MV-4-11 (cell line): Measurements from ENCODE around the gene FES.

Source experiments
- DNase-seq: peaks from one replicate; lab custom pipeline; 2025; lab: John Stamatoyannopoulos, UW

The FES gene

DNA sequence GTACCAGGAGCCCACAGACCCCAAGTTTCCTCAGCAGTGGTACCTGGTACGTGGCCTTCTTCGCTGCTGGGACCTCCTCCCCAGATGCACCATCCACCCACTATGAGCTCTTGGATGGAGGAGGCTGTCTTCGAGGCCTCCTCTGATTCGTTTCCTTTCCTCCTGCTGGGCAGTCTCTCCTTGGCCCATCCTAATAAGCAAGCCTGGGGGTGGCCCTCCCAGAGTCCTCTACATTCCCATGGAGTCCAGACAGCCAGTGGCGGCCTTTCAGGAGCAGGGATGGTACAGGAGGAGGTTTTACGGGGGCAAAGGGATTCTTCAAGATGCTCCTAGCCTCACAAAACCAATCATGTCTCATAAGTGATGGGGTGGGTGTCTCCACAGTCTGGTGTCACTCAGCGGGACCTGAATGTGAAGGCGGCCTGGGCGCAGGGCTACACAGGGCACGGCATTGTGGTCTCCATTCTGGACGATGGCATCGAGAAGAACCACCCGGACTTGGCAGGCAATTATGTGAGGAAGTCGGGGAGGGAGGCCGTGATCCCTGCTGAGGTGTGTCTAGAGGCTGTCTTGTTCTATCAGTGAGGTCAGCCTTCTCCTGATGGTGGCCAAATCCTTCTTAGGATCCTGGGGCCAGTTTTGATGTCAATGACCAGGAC, 7.7 kb upstream of the FES start:
- DNase-seq = no peak

- DNase-seq = no peak
Measured at GRCh38 chr15:90877315-90877714, 7.0 kb upstream of the FES start.

- DNase-seq = no peak
Measured at GRCh38 chr15:90877996-90878395, 6.3 kb upstream of the FES start.

GRCh38 chr15:90878660-90879059, 5.6 kb upstream of the FES start:
- no peak for DNase-seq

DNA sequence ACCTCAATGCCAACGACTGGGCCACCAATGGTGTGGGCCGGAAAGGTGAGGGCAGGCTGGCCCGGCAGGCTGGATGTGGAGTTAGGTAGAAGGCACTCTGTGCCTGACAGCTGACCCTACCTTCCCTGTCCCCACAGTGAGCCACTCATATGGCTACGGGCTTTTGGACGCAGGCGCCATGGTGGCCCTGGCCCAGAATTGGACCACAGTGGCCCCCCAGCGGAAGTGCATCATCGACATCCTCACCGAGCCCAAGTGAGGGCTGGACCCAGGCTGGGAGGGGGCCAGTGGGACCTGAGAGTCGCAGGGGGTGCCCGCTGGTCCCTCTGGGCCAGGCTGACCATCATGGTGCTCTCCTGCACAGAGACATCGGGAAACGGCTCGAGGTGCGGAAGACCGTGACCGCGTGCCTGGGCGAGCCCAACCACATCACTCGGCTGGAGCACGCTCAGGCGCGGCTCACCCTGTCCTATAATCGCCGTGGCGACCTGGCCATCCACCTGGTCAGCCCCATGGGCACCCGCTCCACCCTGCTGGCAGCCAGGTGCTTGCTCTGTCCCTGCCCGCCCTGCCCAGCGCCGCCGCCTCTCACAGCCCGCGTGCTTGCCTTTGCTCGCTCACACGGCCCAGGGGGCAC, 4.5 kb upstream of the FES start:
- DNase-seq = no peak

GRCh38 chr15:90880381-90881145, 3.7 kb upstream of the FES start:
- no peak for DNase-seq

- no peak for DNase-seq
Measured at GRCh38 chr15:90881181-90881977, 2.9 kb upstream of the FES start.

GRCh38 chr15:90881978-90882721, 2.2 kb upstream of the FES start:
- DNase-seq = no peak

DNA sequence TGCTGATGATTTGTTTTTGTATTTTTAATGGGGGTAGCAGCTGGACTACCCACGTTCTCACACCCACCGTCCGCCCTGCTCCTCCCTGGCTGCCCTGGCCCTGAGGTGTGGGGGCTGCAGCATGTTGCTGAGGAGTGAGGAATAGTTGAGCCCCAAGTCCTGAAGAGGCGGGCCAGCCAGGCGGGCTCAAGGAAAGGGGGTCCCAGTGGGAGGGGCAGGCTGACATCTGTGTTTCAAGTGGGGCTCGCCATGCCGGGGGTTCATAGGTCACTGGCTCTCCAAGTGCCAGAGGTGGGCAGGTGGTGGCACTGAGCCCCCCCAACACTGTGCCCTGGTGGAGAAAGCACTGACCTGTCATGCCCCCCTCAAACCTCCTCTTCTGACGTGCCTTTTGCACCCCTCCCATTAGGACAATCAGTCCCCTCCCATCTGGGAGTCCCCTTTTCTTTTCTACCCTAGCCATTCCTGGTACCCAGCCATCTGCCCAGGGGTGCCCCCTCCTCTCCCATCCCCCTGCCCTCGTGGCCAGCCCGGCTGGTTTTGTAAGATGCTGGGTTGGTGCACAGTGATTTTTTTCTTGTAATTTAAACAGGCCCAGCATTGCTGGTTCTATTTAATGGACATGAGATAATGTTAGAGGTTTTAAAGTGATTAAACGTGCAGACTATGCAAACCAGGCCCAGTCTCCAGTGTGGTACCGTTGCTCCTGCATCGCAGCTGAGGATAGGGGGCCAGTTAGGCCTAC, 1.4 kb upstream of the FES start:
- no peak for DNase-seq

DNA sequence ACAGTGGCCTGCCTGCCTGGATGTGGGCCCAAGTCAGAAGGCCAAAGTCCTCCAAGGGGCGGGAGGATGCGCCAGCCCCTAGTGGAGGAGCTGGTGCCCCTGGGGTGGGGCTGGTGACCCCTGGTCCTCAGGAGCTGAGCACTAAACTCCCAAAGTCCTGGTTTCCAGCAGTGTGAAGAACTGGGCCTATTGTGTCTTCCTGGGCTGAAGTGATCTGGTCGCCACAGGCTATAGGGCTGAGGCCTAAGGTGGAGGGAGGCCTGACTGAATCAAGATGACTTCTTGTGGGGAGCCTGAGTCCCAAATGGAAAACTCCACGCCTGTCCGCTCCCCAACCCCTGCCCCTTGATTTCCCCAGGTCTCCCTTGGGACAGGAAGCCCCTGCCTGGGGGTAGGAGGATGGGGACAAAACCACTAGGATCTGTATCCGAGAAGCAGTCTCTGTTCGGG, 753 bp upstream of the FES start:
- DNase-seq = no peak

- DNase-seq = no peak
Measured at GRCh38 chr15:90884719-90885431, 571 bp downstream of the FES start.

GRCh38 chr15:90885432-90886290, 1.4 kb downstream of the FES start:
- DNase-seq = peak; percentile 93

- DNase-seq = no peak
Measured at GRCh38 chr15:90886291-90886614, 1.9 kb downstream of the FES start.

DNA sequence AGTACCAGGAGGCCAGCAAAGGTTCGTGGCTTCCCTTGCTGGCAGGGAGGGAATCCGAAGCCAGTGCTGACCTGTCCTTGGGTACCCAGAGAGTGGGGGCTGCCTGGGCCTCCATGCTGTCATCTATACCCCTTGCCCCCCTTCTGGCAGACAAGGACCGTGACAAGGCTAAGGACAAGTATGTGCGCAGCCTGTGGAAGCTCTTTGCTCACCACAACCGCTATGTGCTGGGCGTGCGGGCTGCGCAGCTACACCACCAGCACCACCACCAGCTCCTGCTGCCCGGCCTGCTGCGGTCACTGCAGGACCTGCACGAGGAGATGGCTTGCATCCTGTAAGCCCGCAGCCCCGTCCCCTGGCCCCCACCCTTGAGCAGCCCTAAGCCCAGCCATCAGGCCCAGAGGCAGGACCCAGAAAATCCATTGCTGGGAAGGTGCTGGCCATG, 2.8 kb downstream of the FES start:
- DNase-seq = no peak

- no peak for DNase-seq
Measured at GRCh38 chr15:90889313-90889730, 5.0 kb downstream of the FES start.

- no peak for DNase-seq
Measured at GRCh38 chr15:90889736-90890456, 5.6 kb downstream of the FES start.

DNA sequence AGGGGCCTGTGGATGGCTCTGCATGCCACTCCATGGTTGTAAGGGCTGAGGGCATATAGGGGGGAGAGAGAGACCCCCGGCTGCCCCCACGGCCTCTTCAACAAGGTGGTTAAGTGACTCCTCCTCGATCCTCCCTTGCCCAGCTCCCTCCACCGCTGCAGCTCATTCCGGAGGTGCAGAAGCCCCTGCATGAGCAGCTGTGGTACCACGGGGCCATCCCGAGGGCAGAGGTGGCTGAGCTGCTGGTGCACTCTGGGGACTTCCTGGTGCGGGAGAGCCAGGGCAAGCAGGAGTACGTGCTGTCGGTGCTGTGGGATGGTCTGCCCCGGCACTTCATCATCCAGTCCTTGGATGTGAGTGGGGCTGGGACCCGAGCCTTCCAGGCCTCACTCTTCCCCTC, 6.5 kb downstream of the FES start:
- DNase-seq = no peak

DNA sequence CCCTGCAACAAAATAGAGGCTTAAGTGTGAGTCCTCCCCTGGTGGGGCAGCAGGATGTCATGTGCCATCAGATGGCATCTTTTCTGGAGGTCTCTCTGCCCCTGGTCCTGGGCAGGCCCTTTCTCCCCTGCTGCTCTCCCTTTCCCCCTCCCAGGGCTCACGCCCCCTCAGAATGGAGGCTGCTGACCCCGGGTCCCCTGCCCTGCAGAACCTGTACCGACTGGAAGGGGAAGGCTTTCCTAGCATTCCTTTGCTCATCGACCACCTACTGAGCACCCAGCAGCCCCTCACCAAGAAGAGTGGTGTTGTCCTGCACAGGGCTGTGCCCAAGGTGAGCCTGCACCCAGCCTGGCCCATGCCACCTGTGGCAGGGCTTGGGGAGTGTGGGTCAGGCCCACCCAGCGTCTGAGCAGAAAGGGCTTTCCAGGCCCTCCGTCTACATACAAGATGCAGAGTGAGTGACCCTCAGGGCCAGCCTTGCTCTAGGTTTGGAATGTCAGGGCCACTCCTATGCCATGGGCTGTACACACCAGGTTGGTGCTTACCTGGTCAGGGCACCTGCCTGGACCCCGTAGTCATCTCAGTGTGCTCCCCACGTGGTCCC, 7.1 kb downstream of the FES start:
- no peak for DNase-seq
